ENCODE results near the gene ZNF787. TPM values are rescaled to one million over a fixed set of nuclear protein-coding genes. Genes with fewer than 3 reads are reported as not detected.
"Not testable (repeated sequence)": the region's sequence is repeated elsewhere in the genome, so short reads cannot be mapped to it uniquely, and the experiment has no call there.

Gene ZNF787
- total RNA-seq, 1 experiment from 2014 or later, result 51.0 TPM

- no peaks in the 10 kb centered on the region for H3K27me3 ChIP-seq (replicated peaks; ENCODE audit: insufficient read depth, low read depth, low read length, poor library complexity)
- intact Hi-C loops (cut with micrococcal nuclease; ENCODE audit: unreplicated experiment), result no loop called here
- no peaks in the 10 kb centered on the region for H3K9me3 ChIP-seq (ENCODE audit: low read depth, low read length, poor library complexity, severe bottlenecking)
- H3K4me3 ChIP-seq (ENCODE audit: low read depth, low read length, poor library complexity, severe bottlenecking), result no peak overlapping the region
- no peak for DNase-seq (ENCODE audit: low spot score)
- no peaks in the 10 kb centered on the region for H3K36me3 ChIP-seq (ENCODE audit: insufficient read depth, low read length, poor library complexity, severe bottlenecking)
- TF ChIP-seq EZH2 (IDR thresholded peaks at IDR 0.05; ENCODE audit: borderline replicate concordance, low read depth, low read length, poor library complexity, severe bottlenecking) (no peak), CTCF (conservative IDR thresholded peaks at IDR 0.05; ENCODE audit: low read depth, low read length) (no peak)
- CTCF ChIA-PET, result interaction anchor here (0.6 to 1.0 kb wide), 2 partner anchors 202 to 207 kb away, joined by 5 to 10 read pairs; partner anchors contain the start of gene ZSCAN5A
- peaks cover 49% of the 10 kb centered on the region for H3K4me1 ChIP-seq (ENCODE audit: insufficient read depth, low read length, poor library complexity, severe bottlenecking)
- BruUV-seq (replicated peaks), result no TSS peak
- POLR2A ChIA-PET (ENCODE audit: low non-redundant PET), result no interaction called here
- H3K27ac ChIP-seq (ENCODE audit: low read depth, low read length, poor library complexity, severe bottlenecking), result peak overlapping the region; percentile 74
These were observed 13.3 kb downstream of the ZNF787 start for GRCh38 chr19:56107626-56108351.

GRCh38 chr19:56106993-56107392, 14.1 kb downstream of the ZNF787 start:
- Histone ChIP-seq H3K4me3 (ENCODE audit: low read depth, low read length, poor library complexity, severe bottlenecking) (no peak overlapping the region), H3K4me1 (ENCODE audit: insufficient read depth, low read length, poor library complexity, severe bottlenecking) (peaks cover 47% of the 10 kb centered on the region), H3K36me3 (ENCODE audit: insufficient read depth, low read length, poor library complexity, severe bottlenecking) (no peaks in the 10 kb centered on the region), H3K27me3 (replicated peaks; ENCODE audit: insufficient read depth, low read depth, low read length, poor library complexity) (no peaks in the 10 kb centered on the region), H3K27ac (ENCODE audit: low read depth, low read length, poor library complexity, severe bottlenecking) (no peak overlapping the region), H3K9me3 (ENCODE audit: low read depth, low read length, poor library complexity, severe bottlenecking) (no peaks in the 10 kb centered on the region)
- no TSS peak for BruUV-seq (replicated peaks)
- DNase-seq (ENCODE audit: low spot score), result no peak
- intact Hi-C loops (cut with micrococcal nuclease; ENCODE audit: unreplicated experiment), result no loop called here
- TF ChIP-seq CTCF (conservative IDR thresholded peaks at IDR 0.05; ENCODE audit: low read depth, low read length) (no peak), EZH2 (IDR thresholded peaks at IDR 0.05; ENCODE audit: borderline replicate concordance, low read depth, low read length, poor library complexity, severe bottlenecking) (no peak)
- ChIA-PET POLR2A (ENCODE audit: low non-redundant PET) (no interaction called here), CTCF (no interaction called here)

- H3K9me3 ChIP-seq (ENCODE audit: low read depth, low read length, poor library complexity, severe bottlenecking), result no peaks in the 10 kb centered on the region
- no peak for DNase-seq (ENCODE audit: low spot score)
- ChIA-PET CTCF (no interaction called here), POLR2A (ENCODE audit: low non-redundant PET) (no interaction called here)
- peaks cover 4% of the 10 kb centered on the region for H3K36me3 ChIP-seq (ENCODE audit: insufficient read depth, low read length, poor library complexity, severe bottlenecking)
- H3K27ac ChIP-seq (ENCODE audit: low read depth, low read length, poor library complexity, severe bottlenecking), result no peak overlapping the region
- TF ChIP-seq CTCF (conservative IDR thresholded peaks at IDR 0.05; ENCODE audit: low read depth, low read length), result no peak
- TF ChIP-seq EZH2 (IDR thresholded peaks at IDR 0.05; ENCODE audit: borderline replicate concordance, low read depth, low read length, poor library complexity, severe bottlenecking), result no peak
- no TSS peak for BruUV-seq (replicated peaks)
- no peak overlapping the region for H3K4me3 ChIP-seq (ENCODE audit: low read depth, low read length, poor library complexity, severe bottlenecking)
- intact Hi-C loops (cut with micrococcal nuclease; ENCODE audit: unreplicated experiment), result no loop called here
- H3K4me1 ChIP-seq (ENCODE audit: insufficient read depth, low read length, poor library complexity, severe bottlenecking), result peaks cover 43% of the 10 kb centered on the region
- no peaks in the 10 kb centered on the region for H3K27me3 ChIP-seq (replicated peaks; ENCODE audit: insufficient read depth, low read depth, low read length, poor library complexity)
These were observed 14.7 kb downstream of the ZNF787 start for GRCh38 chr19:56106397-56106849.

- H3K4me3 ChIP-seq (ENCODE audit: low read depth, low read length, poor library complexity, severe bottlenecking); DNase-seq (ENCODE audit: low spot score); POLR2A ChIA-PET (ENCODE audit: low non-redundant PET); BruUV-seq (replicated peaks); H3K27me3 ChIP-seq (replicated peaks; ENCODE audit: insufficient read depth, low read depth, low read length, poor library complexity); H3K36me3 ChIP-seq (ENCODE audit: insufficient read depth, low read length, poor library complexity, severe bottlenecking); H3K9me3 ChIP-seq (ENCODE audit: low read depth, low read length, poor library complexity, severe bottlenecking): not testable (repeated sequence)
- CTCF ChIA-PET, result interaction anchor here (0.6 to 0.9 kb wide), 2 partner anchors 64 to 228 kb away, joined by 3 to 6 read pairs; no protein-coding TSS in a partner anchor
- intact Hi-C loops (cut with micrococcal nuclease; ENCODE audit: unreplicated experiment), result loop anchor here (2.0 kb wide), 1 partner anchor 67 kb away; no protein-coding TSS in a partner anchor
- H3K4me1 ChIP-seq (ENCODE audit: insufficient read depth, low read length, poor library complexity, severe bottlenecking), result peaks cover 38% of the 10 kb centered on the region
- peak overlapping the region; percentile 82 for H3K27ac ChIP-seq (ENCODE audit: low read depth, low read length, poor library complexity, severe bottlenecking)
These were observed 15.2 kb downstream of the ZNF787 start for GRCh38 chr19:56105831-56106396.
